ENCODE measurements around the gene AGRN.
A peak's percentile ranks its signal among the peaks of the same experiment; 100 is the strongest.
"Not testable (repeated sequence)": the region's sequence is repeated elsewhere in the genome, so short reads cannot be mapped to it uniquely, and the experiment has no call there.

The AGRN gene

GRCh38 chr1:1063945-1064831, 44.3 kb downstream of the AGRN start:
- DNase-seq (ENCODE audit: low read depth), result peak; percentile 82
- peak overlapping the region; percentile 25 for H3K4me3 ChIP-seq (ENCODE audit: low read length)
- TF ChIP-seq CTCF (conservative IDR thresholded peaks at IDR 0.05; ENCODE audit: low read depth, low read length), result peak; percentile 68

- no peak overlapping the region for H3K4me3 ChIP-seq (ENCODE audit: low read length)
- no peak for TF ChIP-seq CTCF (conservative IDR thresholded peaks at IDR 0.05; ENCODE audit: low read depth, low read length)
- DNase-seq (ENCODE audit: low read depth), result no peak
These were observed 45.5 kb downstream of the AGRN start for GRCh38 chr1:1065265-1065939.

GRCh38 chr1:1065940-1066304, 46.0 kb downstream of the AGRN start:
- H3K4me3 ChIP-seq (ENCODE audit: low read length); DNase-seq (ENCODE audit: low read depth): not testable (repeated sequence)

- no peak for DNase-seq (ENCODE audit: low read depth)
- H3K4me3 ChIP-seq (ENCODE audit: low read length), result no peak overlapping the region
- TF ChIP-seq CTCF (conservative IDR thresholded peaks at IDR 0.05; ENCODE audit: low read depth, low read length), result no peak
These were observed 46.7 kb downstream of the AGRN start for GRCh38 chr1:1066403-1067283.

- TF ChIP-seq CTCF (conservative IDR thresholded peaks at IDR 0.05; ENCODE audit: low read depth, low read length), result no peak
- no peak overlapping the region for H3K4me3 ChIP-seq (ENCODE audit: low read length)
These were observed 47.5 kb downstream of the AGRN start for GRCh38 chr1:1067284-1067859.

GRCh38 chr1:1067860-1068516, 48.1 kb downstream of the AGRN start:
- DNase-seq (ENCODE audit: low read depth), result no peak
- no peak for TF ChIP-seq CTCF (conservative IDR thresholded peaks at IDR 0.05; ENCODE audit: low read depth, low read length)
- H3K4me3 ChIP-seq (ENCODE audit: low read length), result peak overlapping the region; percentile 27

More at GRCh38 chr1:1067284-1067859, 47.5 kb downstream of the AGRN start:
- no peak for DNase-seq (ENCODE audit: low read depth)

Data from retinal pigment epithelial cell (primary cell).